Measurements from ENCODE around the gene EPHA3.

EPHA3 gene

DNA sequence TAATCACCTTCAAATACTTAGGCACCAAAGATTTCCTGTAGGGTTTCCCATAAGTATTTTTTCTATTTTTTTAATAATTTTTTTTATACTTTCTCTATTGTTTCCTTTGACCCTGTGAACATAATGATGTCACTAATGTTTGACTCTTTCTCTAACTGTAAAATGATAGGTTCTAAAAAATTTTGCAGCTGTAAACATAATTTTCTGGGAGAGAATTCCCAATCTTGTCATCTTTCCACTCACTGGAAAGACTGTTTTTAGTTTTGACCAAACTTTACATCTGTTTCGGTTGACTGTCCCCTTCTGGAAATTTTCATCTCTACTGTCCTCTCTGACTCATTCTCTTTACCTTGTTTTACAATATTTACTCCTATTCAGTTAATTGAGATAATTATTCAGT lies 5.5 kb upstream of the EPHA3 start:
- Histone ChIP-seq H3K27me3 (ENCODE audit: insufficient read depth, poor library complexity, severe bottlenecking) (no peaks in the 10 kb centered on the region), H3K4me3 (replicated peaks; ENCODE audit: insufficient read depth, low read length) (no peak overlapping the region), H3K27ac (replicated peaks) (no peak overlapping the region)
- no peak for DNase-seq (ENCODE audit: low read depth in 1 of 2, low spot score in 1 of 2)
- TF ChIP-seq POLR2AphosphoS5 (IDR thresholded peaks at IDR 0.05; ENCODE audit: low read depth) (no peak), GABPA (IDR thresholded peaks at IDR 0.05; ENCODE audit: low read depth) (no peak), SPI1 (IDR thresholded peaks at IDR 0.05; ENCODE audit: borderline replicate concordance, low read depth) (no peak)
- TF ChIP-seq, protein P1, sequence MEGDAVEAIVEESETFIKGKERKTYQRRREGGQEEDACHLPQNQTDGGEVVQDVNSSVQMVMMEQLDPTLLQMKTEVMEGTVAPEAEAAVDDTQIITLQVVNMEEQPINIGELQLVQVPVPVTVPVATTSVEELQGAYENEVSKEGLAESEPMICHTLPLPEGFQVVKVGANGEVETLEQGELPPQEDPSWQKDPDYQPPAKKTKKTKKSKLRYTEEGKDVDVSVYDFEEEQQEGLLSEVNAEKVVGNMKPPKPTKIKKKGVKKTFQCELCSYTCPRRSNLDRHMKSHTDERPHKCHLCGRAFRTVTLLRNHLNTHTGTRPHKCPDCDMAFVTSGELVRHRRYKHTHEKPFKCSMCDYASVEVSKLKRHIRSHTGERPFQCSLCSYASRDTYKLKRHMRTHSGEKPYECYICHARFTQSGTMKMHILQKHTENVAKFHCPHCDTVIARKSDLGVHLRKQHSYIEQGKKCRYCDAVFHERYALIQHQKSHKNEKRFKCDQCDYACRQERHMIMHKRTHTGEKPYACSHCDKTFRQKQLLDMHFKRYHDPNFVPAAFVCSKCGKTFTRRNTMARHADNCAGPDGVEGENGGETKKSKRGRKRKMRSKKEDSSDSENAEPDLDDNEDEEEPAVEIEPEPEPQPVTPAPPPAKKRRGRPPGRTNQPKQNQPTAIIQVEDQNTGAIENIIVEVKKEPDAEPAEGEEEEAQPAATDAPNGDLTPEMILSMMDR (IDR thresholded peaks at IDR 0.05; ENCODE audit: insufficient read depth, low read length), result no peak
- TF ChIP-seq, protein P2, sequence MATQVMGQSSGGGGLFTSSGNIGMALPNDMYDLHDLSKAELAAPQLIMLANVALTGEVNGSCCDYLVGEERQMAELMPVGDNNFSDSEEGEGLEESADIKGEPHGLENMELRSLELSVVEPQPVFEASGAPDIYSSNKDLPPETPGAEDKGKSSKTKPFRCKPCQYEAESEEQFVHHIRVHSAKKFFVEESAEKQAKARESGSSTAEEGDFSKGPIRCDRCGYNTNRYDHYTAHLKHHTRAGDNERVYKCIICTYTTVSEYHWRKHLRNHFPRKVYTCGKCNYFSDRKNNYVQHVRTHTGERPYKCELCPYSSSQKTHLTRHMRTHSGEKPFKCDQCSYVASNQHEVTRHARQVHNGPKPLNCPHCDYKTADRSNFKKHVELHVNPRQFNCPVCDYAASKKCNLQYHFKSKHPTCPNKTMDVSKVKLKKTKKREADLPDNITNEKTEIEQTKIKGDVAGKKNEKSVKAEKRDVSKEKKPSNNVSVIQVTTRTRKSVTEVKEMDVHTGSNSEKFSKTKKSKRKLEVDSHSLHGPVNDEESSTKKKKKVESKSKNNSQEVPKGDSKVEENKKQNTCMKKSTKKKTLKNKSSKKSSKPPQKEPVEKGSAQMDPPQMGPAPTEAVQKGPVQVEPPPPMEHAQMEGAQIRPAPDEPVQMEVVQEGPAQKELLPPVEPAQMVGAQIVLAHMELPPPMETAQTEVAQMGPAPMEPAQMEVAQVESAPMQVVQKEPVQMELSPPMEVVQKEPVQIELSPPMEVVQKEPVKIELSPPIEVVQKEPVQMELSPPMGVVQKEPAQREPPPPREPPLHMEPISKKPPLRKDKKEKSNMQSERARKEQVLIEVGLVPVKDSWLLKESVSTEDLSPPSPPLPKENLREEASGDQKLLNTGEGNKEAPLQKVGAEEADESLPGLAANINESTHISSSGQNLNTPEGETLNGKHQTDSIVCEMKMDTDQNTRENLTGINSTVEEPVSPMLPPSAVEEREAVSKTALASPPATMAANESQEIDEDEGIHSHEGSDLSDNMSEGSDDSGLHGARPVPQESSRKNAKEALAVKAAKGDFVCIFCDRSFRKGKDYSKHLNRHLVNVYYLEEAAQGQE (IDR thresholded peaks at IDR 0.05; ENCODE audit: insufficient replicate concordance, low read depth), result no peak

DNA sequence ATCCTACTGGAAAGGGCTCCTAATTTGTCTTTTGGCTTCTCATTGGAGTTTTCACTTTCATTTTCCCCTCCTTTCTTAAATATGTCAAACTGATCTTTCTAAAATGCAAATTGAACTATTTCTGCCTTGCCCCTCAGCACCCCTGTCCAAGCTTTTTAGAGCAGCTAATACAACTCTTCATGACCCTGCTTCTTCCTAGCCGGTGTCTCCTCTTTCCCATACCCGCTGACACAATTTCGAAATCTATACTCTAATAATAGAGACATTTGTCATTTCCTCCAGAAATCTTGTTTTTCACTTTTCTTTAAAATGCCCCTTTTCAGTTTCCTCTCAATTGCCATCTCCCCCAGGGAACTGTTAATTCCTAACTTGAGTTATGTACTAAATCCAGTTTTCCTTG lies 2.9 kb upstream of the EPHA3 start:
- H3K4me3 ChIP-seq (replicated peaks; ENCODE audit: insufficient read depth, low read length), result no peak overlapping the region
- no peak for DNase-seq (ENCODE audit: low read depth in 1 of 2, low spot score in 1 of 2)
- H3K27me3 ChIP-seq (ENCODE audit: insufficient read depth, poor library complexity, severe bottlenecking), result peaks cover 4% of the 10 kb centered on the region
- no peak overlapping the region for H3K27ac ChIP-seq (replicated peaks)
- TF ChIP-seq SPI1 (IDR thresholded peaks at IDR 0.05; ENCODE audit: borderline replicate concordance, low read depth) (no peak), POLR2AphosphoS5 (IDR thresholded peaks at IDR 0.05; ENCODE audit: low read depth) (no peak)
- TF ChIP-seq, protein P2 (IDR thresholded peaks at IDR 0.05; ENCODE audit: insufficient replicate concordance, low read depth), result no peak
- TF ChIP-seq, protein P1 (IDR thresholded peaks at IDR 0.05; ENCODE audit: insufficient read depth, low read length), result no peak

DNA sequence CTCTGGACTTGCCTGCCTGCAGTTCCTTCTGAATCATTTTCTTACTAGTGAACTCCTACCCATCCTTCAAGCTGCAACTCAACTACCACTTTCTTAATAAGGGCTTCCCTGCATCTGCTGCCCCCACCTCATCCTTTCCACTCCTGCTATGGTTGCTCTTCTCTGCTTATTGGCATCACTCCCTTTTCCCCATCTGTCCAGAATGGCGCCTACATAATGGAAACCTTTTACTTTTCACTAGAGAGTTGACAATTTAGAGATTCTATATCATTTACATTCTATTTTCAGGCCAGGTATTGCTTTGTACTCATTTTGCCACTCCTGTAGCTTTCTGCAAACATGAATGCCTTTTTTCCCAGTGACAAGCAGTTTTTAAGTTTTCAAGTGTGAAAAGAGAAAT lies 1.9 kb upstream of the EPHA3 start:
- H3K27ac ChIP-seq (replicated peaks), result no peak overlapping the region
- TF ChIP-seq GABPA (IDR thresholded peaks at IDR 0.05; ENCODE audit: low read depth) (no peak), POLR2AphosphoS5 (IDR thresholded peaks at IDR 0.05; ENCODE audit: low read depth) (no peak), SPI1 (IDR thresholded peaks at IDR 0.05; ENCODE audit: borderline replicate concordance, low read depth) (no peak)
- TF ChIP-seq, protein P2 (IDR thresholded peaks at IDR 0.05; ENCODE audit: insufficient replicate concordance, low read depth), result no peak
- H3K27me3 ChIP-seq (ENCODE audit: insufficient read depth, poor library complexity, severe bottlenecking), result peaks cover 4% of the 10 kb centered on the region
- no peak overlapping the region for H3K4me3 ChIP-seq (replicated peaks; ENCODE audit: insufficient read depth, low read length)
- DNase-seq (ENCODE audit: low read depth in 1 of 2, low spot score in 1 of 2), result no peak

DNA sequence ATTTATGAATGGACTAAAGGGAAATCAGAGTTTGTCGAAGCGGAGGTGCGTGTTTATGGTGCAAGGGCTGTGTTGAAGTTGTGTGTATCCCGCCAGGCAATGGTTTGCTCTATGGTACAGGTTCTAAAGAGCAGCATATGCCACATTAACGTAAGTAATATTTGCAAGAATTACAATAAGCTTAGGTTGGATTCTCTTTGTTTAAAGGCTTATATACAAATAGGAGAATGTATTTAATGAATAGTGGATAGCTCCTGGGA lies 800 bp downstream of the EPHA3 start:
- DNase-seq (ENCODE audit: low read depth in 1 of 2, low spot score in 1 of 2), result no peak
- H3K4me3 ChIP-seq (replicated peaks; ENCODE audit: insufficient read depth, low read length), result no peak overlapping the region
- no peak overlapping the region for H3K27ac ChIP-seq (replicated peaks)
- H3K27me3 ChIP-seq (ENCODE audit: insufficient read depth, poor library complexity, severe bottlenecking), result peaks cover 4% of the 10 kb centered on the region
- TF ChIP-seq, protein P1 (IDR thresholded peaks at IDR 0.05; ENCODE audit: insufficient read depth, low read length), result no peak
- no peak for TF ChIP-seq POLR2AphosphoS5 (IDR thresholded peaks at IDR 0.05; ENCODE audit: low read depth)
- no peak for TF ChIP-seq GABPA (IDR thresholded peaks at IDR 0.05; ENCODE audit: low read depth)
- TF ChIP-seq, protein P2 (IDR thresholded peaks at IDR 0.05; ENCODE audit: insufficient replicate concordance, low read depth), result no peak
- TF ChIP-seq SPI1 (IDR thresholded peaks at IDR 0.05; ENCODE audit: borderline replicate concordance, low read depth), result no peak

Data from HL-60 (cell line).